HG03571 (cell line): ENCODE data around the gene CARNS1.

ENCODE experiments used
- ATAC-seq: cut with Tn5 transposase; IDR thresholded peaks from one replicate; pipeline ENCODE4 v1.9.1; 2021; ENCODE audit not compliant: unreplicated experiment

CARNS1 gene

DNA sequence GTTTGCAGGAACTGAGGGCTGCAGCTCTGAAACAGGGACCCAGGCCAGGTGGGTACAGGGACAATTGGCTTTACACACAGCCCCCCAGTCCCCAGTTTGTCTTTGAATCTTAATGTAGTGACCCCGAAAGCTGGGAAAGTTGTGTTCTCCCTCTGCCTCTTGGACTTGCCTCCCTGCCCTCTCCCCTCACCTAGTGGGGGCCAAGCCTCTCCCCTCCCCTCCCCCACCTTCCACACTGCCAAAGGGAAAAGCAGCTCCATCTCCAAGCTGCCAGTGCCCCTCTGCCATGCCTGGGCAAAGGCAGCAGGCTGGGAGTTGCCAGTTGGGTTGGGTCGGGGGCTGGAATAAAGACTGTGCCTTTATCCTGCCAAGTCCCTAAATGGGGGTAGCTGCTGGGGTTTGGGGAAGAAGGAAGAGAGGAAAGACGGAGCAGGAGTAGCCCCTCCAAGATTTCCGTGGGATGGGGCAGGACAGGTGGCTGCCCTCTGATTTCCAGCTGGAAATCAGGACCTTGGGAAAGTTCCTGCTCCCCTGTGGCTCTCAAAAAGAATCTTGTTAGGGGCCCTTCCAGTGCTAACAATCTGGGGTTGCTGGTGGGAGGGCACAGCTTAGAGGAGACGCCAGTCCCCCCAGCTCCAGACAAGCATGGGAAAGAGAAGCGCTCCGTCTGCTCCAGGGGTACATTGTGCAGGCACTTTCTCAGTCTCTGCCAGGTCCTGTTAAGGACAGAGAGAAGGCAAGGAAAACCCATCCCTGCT, 39.2 kb upstream of the CARNS1 start:
- ATAC-seq = no peak

DNA sequence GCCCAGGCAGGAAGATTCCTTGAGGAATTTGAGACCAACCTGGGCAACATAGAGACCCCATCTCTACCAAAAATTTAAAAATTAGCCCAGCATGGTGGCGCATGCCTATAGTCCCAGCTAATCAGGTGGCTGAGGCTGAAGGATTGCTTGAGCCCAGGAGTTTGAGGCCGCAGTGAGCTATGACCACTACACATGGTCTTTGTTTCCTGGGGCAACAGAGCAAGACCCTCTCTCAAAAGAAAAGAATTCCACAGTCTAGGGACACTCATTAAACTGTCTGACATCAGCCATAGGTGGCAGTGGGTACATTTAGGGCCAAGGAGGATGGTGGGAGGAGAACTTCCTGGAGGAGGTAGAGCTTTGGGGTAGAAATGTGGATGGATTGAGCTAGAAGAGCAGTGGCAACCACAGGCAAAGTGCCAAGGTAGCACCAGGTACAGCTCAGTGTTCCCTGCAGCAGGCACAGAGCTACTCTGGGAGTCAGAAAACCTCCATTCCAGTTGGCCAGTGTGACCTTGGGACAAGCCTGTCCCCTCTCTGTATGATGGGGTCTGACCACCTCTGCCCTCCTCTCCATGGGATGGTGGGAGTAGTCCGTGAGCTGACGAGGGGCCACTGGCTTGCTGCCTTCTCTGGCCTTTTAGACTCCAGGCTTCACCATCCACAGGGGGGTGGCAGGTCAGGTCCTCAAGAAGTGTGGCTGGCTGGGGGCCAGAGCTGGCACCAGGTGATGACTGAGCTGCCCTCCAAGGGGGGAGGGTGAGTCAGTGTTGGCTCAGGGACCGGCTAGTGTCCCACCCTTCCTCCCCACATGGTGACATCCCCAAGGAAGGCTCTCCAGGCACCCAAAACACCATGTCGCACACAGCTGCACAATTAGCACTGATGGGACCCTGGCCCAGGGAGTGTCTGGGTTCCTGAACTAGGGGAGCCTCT, 38.3 kb upstream of the CARNS1 start:
- ATAC-seq = no peak

DNA sequence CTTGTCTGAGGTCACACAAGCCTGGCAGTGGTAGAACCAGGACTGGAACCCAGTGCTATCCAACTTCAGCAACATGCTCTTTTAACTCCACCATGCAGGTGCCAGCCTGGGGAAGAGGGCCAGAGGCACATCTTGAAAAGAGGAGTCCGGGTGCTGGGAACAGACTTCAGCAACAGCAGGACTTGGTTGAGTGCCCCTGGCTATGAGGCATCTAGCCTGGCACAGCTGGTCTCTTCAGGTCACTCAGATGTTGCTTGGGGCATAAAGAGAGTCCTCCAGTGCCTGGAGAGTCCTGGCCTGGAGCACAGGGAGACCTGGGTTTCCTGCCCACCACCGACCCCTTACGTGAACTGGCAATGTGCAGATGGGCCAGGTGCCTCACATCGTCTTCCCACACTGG, 36.9 kb upstream of the CARNS1 start:
- no peak for ATAC-seq

DNA sequence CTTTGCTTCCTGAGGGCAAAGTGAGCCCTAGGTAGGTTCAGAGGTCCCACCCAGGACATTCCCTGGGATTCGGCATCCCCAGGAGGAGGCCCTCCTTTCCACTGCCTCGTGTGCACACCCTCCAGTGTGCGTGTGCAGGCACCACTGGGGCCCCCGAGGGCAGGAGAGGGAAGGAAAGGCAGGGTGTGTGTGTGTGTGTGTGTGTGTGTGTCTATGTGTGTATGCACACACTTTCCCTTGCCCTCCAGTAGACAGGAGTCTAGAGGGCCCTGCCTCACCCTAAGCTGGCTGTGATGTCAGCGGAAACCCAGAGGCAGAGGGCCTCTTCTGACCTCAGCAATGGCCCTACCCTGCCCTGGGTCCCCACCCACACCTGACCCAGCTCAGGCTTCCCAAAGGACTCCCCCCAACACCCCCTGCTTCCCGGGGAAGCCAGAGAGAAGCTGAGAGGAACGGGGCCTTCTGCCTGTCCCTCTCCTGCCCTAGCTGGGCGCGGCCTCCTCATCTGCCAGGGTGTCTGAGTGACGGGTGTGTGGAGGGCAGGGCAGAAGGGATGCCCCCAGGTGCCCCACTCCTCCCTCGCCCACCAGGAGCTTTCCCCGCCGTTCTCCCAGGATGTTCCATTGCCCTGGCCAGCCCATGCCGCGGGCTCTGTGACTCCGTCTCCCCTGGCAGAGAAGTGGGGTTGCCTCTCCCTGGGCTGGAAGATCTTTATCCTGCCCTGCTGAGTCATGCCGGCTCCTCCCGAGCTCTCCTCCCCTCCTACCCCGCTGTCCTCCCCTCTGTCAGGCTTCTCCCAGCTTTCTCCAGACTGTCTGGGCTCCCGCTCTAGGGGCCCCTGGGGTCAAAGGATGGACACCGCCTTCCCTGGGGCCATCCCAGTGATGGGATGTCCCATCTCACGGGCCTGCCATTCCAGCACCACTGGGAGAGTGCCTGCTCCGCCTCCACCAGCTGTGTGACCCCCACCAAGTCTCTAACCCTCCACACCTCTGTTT, 36.1 kb upstream of the CARNS1 start:
- no peak for ATAC-seq

DNA sequence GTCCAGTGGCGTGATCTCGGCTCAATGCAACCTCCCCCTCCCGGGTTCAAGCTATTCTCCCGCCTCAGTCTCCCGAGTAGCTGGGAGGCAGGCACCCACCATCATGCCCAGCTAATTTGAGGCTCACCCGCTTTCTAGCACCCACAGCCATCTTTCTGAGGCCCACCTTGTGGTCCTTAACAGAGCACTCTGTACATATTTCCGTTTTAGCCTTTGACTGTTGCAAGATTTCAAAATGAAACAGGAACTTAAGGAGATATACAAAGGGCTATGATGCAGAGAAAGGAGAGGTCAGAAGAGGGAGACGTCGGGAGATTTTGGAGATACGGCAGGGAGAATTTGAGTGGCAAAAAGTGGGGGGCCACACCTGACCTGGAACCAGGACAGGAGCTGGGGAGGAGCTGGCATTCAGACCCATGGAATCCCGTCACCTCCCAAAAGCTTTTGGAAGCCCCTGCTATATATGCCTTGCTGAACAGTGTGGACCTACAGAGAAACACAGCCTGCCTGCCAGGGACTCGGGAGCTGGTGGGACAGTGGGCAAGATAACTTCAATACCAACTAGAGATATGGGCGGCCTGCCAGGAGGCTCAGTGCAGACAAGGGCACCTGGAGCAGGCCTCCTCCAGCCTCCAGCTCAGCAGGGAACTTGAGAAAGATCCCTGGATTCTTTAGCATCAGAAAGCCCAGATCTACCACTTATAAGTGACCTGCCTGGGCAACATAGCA, 34.1 kb upstream of the CARNS1 start:
- ATAC-seq = no peak

DNA sequence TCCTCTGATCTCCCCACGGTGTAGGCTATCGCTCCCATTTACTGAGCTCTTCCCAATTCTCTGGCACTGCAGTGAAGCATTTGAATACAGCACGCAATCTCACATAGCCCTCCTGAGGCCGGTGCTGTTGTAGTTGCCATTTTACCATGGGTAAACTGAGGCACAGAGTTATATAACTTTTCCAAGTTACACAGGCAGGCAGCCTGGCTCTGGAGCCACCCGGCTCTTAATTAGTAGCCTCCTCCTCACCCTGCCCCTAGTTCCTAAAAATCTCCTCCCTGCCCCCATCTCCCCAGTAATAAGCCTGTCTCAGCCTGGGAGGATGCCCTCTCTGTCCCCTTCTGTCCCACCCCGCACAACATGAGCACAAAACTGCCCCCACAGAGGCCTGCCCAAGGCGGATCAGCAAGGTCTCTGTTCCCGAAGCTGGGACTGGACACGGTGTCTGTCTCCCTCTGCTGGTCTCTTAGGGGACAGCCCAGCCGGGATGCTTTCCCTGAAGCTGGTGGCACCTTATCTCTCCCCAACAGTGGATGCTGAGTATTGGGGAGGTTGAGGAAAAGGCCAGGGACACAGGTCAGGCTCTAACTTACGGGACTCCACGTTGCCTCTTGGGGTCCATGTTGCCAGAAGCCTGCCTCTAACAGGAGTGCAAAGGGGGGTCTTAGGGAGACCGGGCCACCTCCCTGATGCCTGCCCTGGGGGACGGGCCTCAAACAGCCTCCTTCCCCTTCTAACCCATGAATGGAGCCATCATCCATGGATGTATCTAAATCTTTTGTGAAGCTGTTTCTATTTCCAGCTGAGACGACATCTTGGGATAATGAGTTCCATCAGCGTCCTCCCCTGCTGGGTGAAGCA, 33.0 kb upstream of the CARNS1 start:
- no peak for ATAC-seq

DNA sequence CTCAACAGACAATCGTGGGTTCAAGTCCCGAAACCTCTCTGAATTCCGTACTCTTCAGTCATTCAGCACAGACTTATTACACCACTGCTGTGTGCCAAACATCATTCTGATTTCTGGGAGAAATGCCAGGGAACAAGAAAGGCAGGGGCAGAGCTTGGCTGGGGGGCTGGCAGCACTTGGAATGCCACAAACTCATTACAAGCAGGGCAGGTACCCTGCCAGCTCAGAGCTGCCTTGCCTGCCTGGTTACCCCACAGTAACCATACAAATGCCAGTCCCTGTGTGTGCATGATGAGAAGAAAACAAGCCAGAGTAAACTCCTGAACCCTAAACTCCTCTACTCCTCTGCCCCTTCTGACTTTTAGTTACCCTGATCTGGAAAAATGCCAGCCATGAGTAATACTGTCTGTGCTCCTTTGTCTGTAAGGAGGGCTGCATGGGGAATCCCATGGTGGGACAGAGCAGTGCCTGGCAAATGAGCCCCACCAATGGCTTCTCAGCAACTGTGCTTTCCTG, 30.6 kb upstream of the CARNS1 start:
- ATAC-seq = no peak

DNA sequence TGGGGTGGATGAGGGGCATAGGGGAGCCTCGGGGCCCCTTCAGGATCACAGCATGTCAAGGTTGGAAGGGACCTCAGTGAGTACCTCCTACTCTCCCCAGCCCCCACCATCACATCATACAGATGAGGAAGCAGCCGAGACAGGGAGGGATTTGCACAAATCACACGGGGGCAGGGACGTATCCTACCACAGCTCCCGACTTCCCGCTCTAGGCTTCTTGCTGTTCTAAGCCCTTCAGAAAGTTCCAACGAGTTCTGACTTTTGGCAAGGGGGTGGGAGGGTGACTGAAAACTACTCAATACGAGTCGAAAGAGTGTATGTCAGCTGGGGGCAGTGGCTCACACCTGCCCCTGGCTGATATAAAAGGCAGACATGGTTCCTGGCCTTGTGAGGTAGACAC, 28.4 kb upstream of the CARNS1 start:
- ATAC-seq = no peak

DNA sequence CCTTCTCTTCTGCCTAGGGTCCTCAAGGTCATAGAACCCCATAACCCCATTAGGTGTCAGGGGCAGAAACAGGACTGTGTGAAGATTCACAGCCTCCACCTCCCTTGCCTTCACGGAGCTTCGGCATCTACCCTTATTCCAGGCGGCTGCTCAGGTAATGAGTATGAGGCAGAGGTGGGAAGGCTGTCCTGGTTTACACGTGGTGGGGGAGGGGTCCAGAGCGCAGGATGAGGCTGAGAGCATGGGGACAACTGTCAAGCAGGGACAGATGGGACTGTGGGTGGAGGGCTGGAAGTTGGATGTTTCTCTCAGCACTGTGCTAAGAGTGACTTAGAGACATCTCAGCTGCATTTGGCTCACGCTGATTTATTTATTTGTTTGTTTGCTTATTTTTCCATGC, 28.0 kb upstream of the CARNS1 start:
- no peak for ATAC-seq

DNA sequence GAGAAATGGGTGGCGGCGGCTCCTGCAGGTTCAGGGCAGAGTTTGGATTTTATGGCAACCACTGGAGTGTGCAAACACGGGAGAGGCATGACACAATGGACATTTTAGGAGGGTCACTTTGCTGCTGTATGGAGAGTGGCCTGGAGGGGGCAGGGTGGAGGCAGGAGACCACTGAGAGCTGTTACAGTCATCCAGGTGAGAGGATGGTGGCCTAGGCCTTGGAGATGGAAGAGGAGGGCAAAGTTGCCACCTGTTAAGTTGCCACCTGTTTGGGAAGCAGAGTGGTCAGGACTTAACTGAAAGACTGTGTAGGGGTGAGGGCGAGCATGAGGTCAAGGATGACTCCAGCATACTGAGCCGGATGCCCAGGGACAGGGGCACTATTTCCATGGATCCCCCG, 26.0 kb upstream of the CARNS1 start:
- ATAC-seq = no peak

DNA sequence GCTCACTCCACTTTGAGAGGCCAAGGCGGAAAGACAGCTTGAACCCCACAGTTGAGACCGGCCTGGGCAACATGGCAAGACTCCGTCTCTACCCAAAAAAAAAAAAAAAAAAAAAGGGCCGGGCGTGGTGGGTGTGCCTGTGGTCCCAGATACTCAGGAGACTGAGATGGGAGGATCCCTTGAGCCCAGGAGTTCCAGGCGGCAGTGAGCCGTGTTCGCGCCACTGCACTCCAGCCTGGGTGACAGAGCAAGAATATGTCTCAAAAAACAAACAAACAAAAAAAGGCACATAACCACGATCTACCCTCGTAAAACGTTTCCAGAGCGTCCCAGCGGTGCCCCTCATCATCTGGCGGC, 24.6 kb upstream of the CARNS1 start:
- ATAC-seq = no peak

DNA sequence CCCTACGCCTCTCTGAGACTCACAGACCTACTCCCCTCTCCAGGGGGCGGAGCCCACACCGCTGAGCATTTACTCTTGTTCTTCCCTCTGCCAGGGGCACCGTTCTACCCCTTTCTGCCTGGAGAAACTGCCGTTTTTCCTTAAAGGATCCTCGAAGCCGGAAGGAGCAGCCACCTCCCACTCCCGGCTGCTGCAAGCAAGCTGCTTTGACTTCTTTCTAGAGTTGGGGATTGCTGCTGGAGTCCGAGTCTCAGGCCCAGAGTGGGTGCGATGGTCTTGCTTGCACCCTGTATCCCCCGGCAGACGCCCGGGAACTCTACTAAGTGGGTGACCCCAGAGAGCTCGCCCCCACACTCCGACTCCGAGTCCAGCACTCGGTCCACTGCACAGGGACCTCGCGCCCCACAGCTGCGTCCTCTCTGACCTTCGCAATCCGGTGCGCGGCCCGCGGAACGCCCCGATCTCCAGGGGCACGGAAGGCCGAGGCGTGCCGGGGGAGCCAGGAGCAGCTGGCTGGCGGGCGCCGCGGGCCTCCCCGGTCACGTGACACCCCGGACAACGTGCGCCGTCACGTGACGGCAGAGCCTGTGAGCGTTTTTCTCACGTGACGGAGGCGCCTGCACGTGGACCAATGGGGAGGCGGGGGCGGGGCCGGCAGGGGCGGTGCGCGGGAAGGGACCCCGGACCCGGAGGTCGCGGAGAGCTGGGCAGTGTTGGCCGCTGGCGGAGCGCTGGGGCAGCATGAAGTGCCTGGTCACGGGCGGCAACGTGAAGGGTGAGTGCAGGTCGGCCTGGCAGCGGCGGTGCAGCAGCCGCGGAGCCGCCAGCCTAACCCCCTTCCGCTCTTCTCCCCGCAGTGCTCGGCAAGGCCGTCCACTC, 23.9 kb upstream of the CARNS1 start, which contains the start of gene RAD9A:
Gene RAD9A, plus strand, starts transcription at position 683 of the 879 bp plus-strand sequence. Its CDS starts 59 bp downstream, at position 742.
- ATAC-seq = peak; percentile 58

DNA sequence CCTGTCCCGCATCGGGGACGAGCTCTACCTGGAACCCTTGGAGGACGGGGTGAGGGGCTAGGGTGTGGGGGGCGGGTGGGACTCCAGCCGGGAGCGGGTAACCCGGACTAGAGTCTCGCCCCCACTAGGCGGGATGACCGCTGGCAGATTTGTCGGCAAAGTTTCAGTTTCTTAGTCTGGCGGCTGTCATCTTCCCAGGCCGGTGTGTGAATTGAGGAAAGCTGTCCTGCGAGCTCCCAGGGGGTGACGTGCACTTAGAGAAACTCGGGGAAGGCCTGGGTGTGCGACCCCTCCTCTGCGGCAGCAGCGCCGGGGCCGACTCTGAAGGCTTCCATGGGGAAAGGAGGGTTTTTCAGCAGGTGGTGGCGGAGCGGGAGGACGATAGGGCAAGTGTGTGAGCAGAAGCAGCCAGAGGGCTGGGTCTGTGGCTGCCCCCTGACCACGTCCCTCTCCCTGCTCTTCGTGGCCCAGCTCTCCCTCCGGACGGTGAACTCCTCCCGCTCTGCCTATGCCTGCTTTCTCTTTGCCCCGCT, 23.2 kb upstream of the CARNS1 start:
- ATAC-seq = peak; percentile 13

DNA sequence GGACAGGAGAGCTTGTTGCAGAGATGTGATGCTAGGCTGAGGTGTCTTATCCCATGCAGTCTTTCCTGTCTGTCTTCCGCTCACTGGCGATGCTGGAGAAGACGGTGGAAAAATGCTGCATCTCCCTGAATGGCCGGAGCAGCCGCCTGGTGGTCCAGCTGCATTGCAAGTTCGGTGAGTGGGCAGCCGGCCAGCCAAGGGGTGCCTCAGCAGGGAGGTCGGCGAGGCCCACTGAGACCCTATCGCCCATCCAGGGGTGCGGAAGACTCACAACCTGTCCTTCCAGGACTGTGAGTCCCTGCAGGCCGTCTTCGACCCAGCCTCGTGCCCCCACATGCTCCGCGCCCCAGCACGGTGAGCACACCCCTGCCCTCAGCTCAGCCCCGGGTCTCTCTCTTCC, 22.0 kb upstream of the CARNS1 start:
- ATAC-seq = no peak

DNA sequence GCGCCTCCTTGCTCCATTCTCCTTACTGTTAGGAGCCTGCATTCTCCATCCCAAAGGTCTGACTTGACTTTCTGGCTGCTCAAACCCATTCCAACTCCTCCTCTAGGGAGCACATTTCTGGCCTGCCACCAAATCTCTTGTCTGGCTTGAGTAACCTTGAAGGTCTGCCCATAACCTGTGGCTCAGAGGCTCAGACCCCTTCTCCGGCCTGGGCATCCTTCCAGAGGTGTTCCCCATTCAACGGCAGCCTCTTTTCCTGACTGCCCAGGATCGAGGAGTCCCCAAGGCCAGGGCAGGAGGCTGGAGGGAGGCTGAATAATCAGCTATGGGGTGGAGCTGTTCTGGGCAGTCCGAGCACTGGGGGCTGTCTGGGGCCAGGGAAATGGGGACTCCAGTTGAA, 21.5 kb upstream of the CARNS1 start:
- no peak for ATAC-seq

DNA sequence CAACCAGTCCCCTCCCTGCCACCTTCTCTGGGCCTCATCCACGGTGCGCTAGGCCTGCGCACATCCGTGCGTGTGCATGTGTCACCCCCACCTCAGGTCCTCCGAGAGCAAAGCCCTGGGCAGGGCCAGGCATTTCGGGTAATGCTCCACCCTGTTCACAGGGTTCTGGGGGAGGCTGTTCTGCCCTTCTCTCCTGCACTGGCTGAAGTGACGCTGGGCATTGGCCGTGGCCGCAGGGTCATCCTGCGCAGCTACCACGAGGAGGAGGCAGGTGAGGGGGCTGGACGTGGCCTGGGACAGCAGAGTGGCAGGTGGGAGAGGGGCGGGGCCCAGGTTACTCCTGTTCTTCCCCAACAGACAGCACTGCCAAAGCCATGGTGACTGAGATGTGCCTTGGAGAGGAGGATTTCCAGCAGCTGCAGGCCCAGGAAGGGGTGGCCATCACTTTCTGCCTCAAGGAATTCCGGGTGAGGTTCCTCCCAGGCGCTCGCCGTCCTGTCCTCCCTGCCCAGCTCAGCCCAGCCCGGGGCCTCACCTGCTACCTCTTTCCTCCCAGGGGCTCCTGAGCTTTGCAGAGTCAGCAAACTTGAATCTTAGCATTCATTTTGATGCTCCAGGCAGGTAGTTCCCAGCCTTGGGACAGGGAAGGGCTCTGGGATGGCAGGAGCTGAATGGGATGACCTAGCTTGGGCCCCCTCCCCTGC, 19.8 kb upstream of the CARNS1 start:
- ATAC-seq = no peak

DNA sequence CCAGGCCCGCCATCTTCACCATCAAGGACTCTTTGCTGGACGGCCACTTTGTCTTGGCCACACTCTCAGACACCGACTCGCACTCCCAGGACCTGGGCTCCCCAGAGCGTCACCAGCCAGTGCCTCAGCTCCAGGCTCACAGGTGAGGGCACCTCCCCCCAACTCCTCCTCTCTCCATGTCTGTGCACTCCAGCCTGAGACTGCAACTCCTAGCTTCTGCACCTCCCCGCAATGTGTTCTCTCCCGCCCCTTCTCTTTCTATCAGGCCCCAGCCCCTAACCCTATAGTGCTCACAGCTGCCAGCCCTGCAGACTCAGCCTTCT, 19.3 kb upstream of the CARNS1 start:
- no peak for ATAC-seq
